ENCODE results near the gene NEK10.

NEK10 gene

DNA sequence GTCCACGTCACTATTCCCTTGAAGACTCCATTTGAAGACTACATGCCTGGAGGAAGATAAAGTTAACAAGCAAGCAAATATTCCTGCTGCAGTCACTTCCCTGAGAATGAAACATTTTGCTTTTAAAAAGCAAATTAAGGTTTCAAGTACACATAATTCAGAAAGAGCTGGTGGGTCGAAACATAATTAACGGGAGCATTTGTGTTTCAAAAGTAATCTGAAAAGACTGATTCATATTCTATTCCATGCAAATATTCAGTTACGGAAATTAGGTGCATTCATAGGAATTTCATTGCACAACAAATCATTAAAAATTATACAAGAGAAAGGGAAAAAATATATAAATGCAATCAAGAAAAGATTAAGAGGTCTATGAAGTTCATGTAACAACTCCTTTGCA is 260.9 kb downstream of the NEK10 start:
- no peak for DNase-seq (ENCODE audit: low read depth)

DNA sequence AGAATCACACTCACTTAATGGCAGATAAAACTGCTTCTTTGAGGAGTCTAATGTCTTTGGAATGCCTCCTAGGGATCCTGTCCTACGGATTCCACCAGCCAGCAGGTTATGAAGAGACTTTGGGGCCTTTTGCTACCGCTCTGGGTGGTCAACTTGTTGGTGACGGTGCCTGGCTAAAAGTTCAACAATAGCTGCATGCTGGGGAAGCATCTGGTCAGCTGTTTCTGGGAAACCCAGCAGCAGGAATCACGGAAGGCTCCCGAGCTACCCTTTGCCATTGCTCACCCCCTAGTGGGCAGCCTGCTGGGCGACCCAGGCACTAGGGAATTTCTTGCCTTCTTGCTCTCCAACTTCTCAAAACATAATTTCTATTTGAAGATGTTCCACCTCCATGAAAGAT is 263.3 kb downstream of the NEK10 start:
- no peak for DNase-seq (ENCODE audit: low read depth)

GRCh38 chr3:27097182-27097581 is 272.0 kb downstream of the NEK10 start:
- no peak for DNase-seq (ENCODE audit: low read depth)

DNA sequence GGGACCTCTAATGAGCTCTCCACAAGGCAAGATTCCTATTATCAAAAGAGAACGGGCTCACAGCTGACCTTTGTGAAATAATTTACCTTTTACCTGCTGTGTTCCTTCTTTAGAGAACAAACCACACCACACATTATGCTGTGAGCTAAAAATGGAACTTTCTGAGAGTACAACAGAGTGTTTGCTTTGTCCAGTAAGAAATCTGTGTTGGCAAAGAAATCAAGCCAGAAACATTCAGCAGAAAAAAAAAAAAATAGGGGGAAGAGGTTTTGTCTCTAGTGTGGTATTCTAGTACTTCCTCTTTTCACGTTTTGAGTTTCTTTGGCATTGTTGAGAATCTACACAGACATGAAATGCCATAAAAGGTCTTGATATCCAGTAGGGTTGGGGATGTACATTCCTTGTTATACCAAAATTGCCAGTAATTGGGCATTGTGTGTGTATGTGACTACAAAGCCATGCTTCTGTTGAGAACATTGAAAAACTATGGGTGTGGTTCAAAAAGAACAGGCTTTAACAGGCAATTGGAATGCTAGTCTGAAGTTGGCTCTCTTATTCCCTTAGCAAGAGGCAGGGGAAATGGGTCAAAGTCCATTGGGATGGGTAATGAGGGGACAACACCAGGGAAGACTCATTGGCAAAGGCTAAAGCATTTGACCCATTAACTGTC is 273.5 kb downstream of the NEK10 start:
- DNase-seq (ENCODE audit: low read depth): no peak

- DNase-seq (ENCODE audit: low read depth): no peak
Observed at GRCh38 chr3:27094721-27095120, 274.5 kb downstream of the NEK10 start.

DNA sequence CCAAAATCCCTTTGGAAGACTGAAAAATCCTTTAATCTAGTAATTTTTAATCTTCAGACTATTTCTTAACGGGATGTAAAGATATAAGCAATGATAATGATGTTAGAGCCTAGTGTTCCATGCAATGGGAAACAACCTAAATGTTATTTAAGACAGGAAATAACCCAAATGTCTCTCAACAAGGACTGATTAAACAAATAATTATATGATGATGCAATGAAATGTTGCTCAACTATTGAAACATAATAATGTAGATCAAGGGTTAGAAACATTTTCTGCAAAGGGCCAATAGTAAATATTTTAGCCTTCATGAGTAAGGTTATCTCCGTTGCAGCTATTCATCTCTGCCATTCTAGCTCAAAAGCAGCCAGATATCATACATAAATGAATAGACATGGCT is 275.4 kb downstream of the NEK10 start:
- DNase-seq (ENCODE audit: low read depth): no peak

GRCh38 chr3:27090275-27091041 is 278.7 kb downstream of the NEK10 start:
- DNase-seq (ENCODE audit: low read depth): no peak

- DNase-seq (ENCODE audit: low read depth): no peak
Observed at GRCh38 chr3:27089645-27090044, 279.5 kb downstream of the NEK10 start.

- DNase-seq (ENCODE audit: low read depth): no peak
Observed at GRCh38 chr3:27089068-27089467, 280.1 kb downstream of the NEK10 start.

GRCh38 chr3:27085829-27086730 is 283.1 kb downstream of the NEK10 start:
- DNase-seq (ENCODE audit: low read depth): no peak

GRCh38 chr3:27081992-27082607 is 287.1 kb downstream of the NEK10 start:
- DNase-seq (ENCODE audit: low read depth): no peak

- DNase-seq (ENCODE audit: low read depth): no peak
Observed at GRCh38 chr3:27081566-27081965, 287.6 kb downstream of the NEK10 start.

GRCh38 chr3:27080258-27080525 is 289.0 kb downstream of the NEK10 start:
- DNase-seq (ENCODE audit: low read depth): no peak

GRCh38 chr3:27079427-27080257 is 289.5 kb downstream of the NEK10 start:
- no peak for DNase-seq (ENCODE audit: low read depth)

- no peak for DNase-seq (ENCODE audit: low read depth)
Observed at GRCh38 chr3:27078246-27078913, 290.8 kb downstream of the NEK10 start.

DNA sequence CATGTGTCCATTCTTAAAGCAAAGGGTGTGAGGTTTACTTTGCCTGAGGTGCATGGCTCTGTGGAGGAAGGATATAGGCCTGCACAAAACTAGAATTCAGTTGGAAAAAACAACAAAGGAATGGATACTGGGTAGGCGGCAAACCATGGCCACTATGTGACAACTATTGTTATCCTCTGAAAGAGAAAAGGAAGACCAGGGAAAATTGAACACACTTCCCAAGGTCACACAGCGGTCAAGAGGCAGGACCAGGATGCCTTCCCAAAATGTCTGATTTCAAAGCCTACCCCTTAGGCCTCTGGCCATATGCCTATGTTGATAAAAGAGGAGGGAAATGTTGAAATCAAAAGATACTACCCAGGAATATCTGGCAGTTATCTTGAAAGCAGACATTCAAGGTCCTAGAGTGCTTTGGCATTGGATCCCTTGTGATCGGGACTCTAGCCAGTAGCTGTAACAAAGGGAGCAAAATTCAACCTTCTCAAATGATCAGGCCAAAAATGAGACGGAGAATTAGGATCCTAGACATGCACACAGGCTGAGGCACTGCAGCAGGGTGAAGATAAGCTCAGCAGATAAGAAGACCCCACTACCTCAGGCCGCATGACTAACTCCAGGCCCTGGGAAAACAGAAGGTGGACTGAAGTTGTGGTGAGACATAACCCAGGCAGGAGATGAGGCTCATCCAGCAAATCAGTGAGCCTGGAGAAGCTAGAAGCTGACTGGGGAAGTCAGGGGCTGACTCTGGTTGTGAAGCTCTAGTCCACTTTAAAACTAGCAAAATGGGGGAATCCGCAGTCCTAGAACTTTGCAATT is 292.2 kb downstream of the NEK10 start:
- DNase-seq (ENCODE audit: low read depth): no peak

GRCh38 chr3:27074914-27075313 is 294.3 kb downstream of the NEK10 start:
- no peak for DNase-seq (ENCODE audit: low read depth)

DNA sequence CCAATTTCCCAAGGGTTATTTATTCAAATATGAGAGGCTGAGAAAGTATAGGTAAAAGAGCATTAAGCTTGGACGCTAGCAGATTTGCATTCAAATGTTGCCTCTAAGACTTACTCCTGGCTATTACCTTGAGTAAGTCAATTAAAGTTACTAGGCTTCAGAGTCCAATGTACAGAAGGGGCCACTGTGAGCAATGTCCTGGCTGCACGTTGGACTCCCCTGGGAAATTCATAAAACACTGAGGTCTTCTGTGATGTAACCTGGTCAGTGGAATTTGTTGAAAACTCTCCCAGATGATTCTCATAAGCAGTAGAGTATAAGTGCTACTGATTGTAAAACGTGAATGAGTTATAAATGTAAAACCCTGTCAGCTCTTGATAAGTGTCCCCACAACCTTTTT is 295.3 kb downstream of the NEK10 start:
- DNase-seq (ENCODE audit: low read depth): no peak

GRCh38 chr3:27072810-27073651 is 296.2 kb downstream of the NEK10 start:
- no peak for DNase-seq (ENCODE audit: low read depth)

All from T-helper 22 cell (primary cell).